ENCODE results near the gene EDAR.

EDAR gene

GRCh38 chr2:108905906-108906305, 83.1 kb downstream of the EDAR start:
- H3K27ac ChIP-seq: peak overlapping the region; percentile 82
- no peak for TF ChIP-seq CTCF (conservative IDR thresholded peaks at IDR 0.05)

- TF ChIP-seq CTCF (conservative IDR thresholded peaks at IDR 0.05): no peak
- peak overlapping the region; percentile 82 for H3K27ac ChIP-seq
Measured at GRCh38 chr2:108905176-108905575, 83.8 kb downstream of the EDAR start.

GRCh38 chr2:108904680-108905079, 84.3 kb downstream of the EDAR start:
- no peak for TF ChIP-seq CTCF (conservative IDR thresholded peaks at IDR 0.05)
- H3K27ac ChIP-seq: peak overlapping the region; percentile 82

GRCh38 chr2:108898315-108899082, 90.5 kb downstream of the EDAR start:
- no peak overlapping the region for H3K27ac ChIP-seq
- no peak for TF ChIP-seq CTCF (conservative IDR thresholded peaks at IDR 0.05)

- H3K27ac ChIP-seq: no peak overlapping the region
- no peak for TF ChIP-seq CTCF (conservative IDR thresholded peaks at IDR 0.05)
Measured at GRCh38 chr2:108896741-108897140, 92.3 kb downstream of the EDAR start.

GRCh38 chr2:108895188-108895587, 93.8 kb downstream of the EDAR start:
- H3K27ac ChIP-seq: 0 out of 2 replicates have a peak overlapping the region, but pooled peaks have one; percentile 7

GRCh38 chr2:108894766-108895165, 94.3 kb downstream of the EDAR start:
- no peak overlapping the region for H3K27ac ChIP-seq
- no peak for TF ChIP-seq CTCF (conservative IDR thresholded peaks at IDR 0.05)

More at GRCh38 chr2:108895188-108895587, 93.8 kb downstream of the EDAR start:
- no peak for TF ChIP-seq CTCF (conservative IDR thresholded peaks at IDR 0.05)

Measured in VCaP (cell line).